ENCODE measurements around the gene TP53AIP1.

The TP53AIP1 gene

GRCh38 chr11:128905345-128906184 is 37.1 kb downstream of the TP53AIP1 start:
- no peak overlapping the region for H3K27ac ChIP-seq

GRCh38 chr11:128904656-128905344 is 37.9 kb downstream of the TP53AIP1 start:
- TF ChIP-seq, protein P1, sequence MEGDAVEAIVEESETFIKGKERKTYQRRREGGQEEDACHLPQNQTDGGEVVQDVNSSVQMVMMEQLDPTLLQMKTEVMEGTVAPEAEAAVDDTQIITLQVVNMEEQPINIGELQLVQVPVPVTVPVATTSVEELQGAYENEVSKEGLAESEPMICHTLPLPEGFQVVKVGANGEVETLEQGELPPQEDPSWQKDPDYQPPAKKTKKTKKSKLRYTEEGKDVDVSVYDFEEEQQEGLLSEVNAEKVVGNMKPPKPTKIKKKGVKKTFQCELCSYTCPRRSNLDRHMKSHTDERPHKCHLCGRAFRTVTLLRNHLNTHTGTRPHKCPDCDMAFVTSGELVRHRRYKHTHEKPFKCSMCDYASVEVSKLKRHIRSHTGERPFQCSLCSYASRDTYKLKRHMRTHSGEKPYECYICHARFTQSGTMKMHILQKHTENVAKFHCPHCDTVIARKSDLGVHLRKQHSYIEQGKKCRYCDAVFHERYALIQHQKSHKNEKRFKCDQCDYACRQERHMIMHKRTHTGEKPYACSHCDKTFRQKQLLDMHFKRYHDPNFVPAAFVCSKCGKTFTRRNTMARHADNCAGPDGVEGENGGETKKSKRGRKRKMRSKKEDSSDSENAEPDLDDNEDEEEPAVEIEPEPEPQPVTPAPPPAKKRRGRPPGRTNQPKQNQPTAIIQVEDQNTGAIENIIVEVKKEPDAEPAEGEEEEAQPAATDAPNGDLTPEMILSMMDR (conservative IDR thresholded peaks at IDR 0.05), result no peak
- no peak for TF ChIP-seq ZFX (IDR thresholded peaks at IDR 0.05)
- H3K27ac ChIP-seq, result no peak overlapping the region

More at GRCh38 chr11:128905345-128906184, 37.1 kb downstream of the TP53AIP1 start:
- TF ChIP-seq, protein P1 (conservative IDR thresholded peaks at IDR 0.05), result peak; percentile 65
- no peak for TF ChIP-seq ZFX (IDR thresholded peaks at IDR 0.05)

- H3K27ac ChIP-seq, result no peak overlapping the region
- TF ChIP-seq, protein P1 (conservative IDR thresholded peaks at IDR 0.05), result no peak
- TF ChIP-seq ZFX (IDR thresholded peaks at IDR 0.05), result no peak
These were observed 38.4 kb downstream of the TP53AIP1 start for GRCh38 chr11:128904303-128904655.

GRCh38 chr11:128903248-128904061 is 39.2 kb downstream of the TP53AIP1 start:
- no peak overlapping the region for H3K27ac ChIP-seq
- no peak for TF ChIP-seq ZFX (IDR thresholded peaks at IDR 0.05)

DNA sequence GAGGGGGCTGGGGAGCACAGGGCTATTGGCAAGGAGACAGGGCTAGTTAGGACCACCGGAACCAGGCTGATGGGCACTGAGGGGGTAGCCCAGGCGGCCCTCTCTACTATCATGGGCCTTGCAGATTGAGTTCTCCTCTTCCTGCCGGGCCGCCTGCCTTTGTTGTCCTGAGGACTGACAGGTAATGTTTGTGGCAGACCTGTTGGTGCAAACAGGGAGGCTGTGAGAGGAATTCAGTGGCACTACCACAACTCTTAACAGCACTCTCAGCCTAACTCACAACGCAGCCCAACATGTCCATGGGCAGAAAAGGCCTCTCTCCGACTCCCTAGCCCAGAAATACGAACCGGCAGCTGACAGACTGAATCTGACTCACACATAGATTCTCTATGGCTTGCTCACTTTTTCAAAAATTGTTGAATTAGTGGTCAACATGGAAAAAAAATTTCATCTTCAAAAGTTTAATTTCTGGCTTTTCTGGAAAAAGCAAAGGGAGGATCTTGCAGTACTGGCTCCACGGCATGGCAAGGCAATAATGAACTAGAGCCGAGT is 40.1 kb downstream of the TP53AIP1 start:
- H3K27ac ChIP-seq, result no peak overlapping the region
- no peak for TF ChIP-seq ZFX (IDR thresholded peaks at IDR 0.05)
- TF ChIP-seq, protein P1 (conservative IDR thresholded peaks at IDR 0.05), result no peak

GRCh38 chr11:128901653-128902514 is 40.8 kb downstream of the TP53AIP1 start:
- TF ChIP-seq, protein P1 (conservative IDR thresholded peaks at IDR 0.05), result no peak
- no peak for TF ChIP-seq ZFX (IDR thresholded peaks at IDR 0.05)

DNA sequence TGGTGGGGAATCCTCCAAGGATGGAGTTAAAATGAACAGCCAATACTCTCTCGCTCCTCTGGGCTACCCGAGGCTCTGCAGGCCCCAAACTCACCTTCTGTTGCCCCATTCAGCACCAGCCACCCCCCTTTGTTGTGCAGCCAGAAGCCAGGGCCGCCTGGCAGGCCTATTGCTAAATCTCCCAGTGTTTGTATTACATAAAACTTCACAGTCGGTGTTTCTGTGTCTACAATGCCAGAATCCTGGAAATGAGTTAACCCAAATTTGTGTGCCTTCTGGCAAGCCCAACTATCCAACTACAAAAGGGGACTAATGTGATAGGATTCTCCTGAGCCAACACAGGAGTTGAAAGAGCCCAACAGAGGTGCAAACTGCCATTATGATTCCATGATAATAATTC is 42.2 kb downstream of the TP53AIP1 start:
- no peak for TF ChIP-seq ZFX (IDR thresholded peaks at IDR 0.05)
- TF ChIP-seq, protein P1 (conservative IDR thresholded peaks at IDR 0.05), result no peak
- no peak overlapping the region for H3K27ac ChIP-seq

More at GRCh38 chr11:128901653-128902514, 40.8 kb downstream of the TP53AIP1 start:
- no peak overlapping the region for H3K27ac ChIP-seq
